Activated naive CD8-positive, alpha-beta T cell treated with anti-CD3 and anti-CD28 coated beads, Interleukin-2, amount 50 U/mL, for 24 hours (primary cell): ENCODE data around the gene GINS2.

Source experiments
- ATAC-seq: fragments of 150-1000 bp; cut with Tn5 transposase; one replicate; pipeline ENCODE4 v1.10.0; 2021
- DNase-seq: peaks from one replicate; pipeline ENCODE4 v3.0.0; 2021
- H3K27ac Mint-ChIP-seq: one replicate; pipeline ENCODE4 v1.8.0; 2021; ENCODE audit warnings: mild to moderate bottlenecking, mixed read lengths
- H3K27me3 Mint-ChIP-seq: one replicate; pipeline ENCODE4 v1.8.0; 2021; ENCODE audit warnings: mixed read lengths
- H3K36me3 Mint-ChIP-seq: one replicate; pipeline ENCODE4 v1.8.0; 2021; ENCODE audit warnings: low read depth, mixed read lengths
- H3K4me1 Mint-ChIP-seq: one replicate; pipeline ENCODE4 v1.8.0; 2021; ENCODE audit warnings: mixed read lengths
- H3K4me3 Mint-ChIP-seq: one replicate; pipeline ENCODE4 v1.8.0; 2021; ENCODE audit warnings: mild to moderate bottlenecking, moderate library complexity, mixed read lengths
- H3K9me3 Mint-ChIP-seq: one replicate; pipeline ENCODE4 v1.8.0; 2021; ENCODE audit warnings: mixed read lengths

GINS2 gene

GRCh38 chr16:85722128-85722893, 33.6 kb upstream of the GINS2 start:
- Mint-ChIP-seq H3K36me3 (no peaks in the 10 kb centered on the region), H3K27me3 (no peaks in the 10 kb centered on the region), H3K4me3 (no peak overlapping the region), H3K9me3 (no peaks in the 10 kb centered on the region), H3K4me1 (peaks cover 3% of the 10 kb centered on the region), H3K27ac (no peak overlapping the region)
- DNase-seq = no peak
- no peak for ATAC-seq

GRCh38 chr16:85720302-85720637, 31.5 kb upstream of the GINS2 start:
- DNase-seq (no peak), ATAC-seq (no peak)
- Mint-ChIP-seq H3K4me1 (peaks cover 11% of the 10 kb centered on the region), H3K27me3 (peaks cover 4% of the 10 kb centered on the region), H3K9me3 (no peaks in the 10 kb centered on the region), H3K36me3 (no peaks in the 10 kb centered on the region), H3K4me3 (no peak overlapping the region), H3K27ac (no peak overlapping the region)

GRCh38 chr16:85719605-85720301, 31.0 kb upstream of the GINS2 start:
- Mint-ChIP-seq H3K4me1 (peaks cover 11% of the 10 kb centered on the region), H3K27me3 (peaks cover 4% of the 10 kb centered on the region), H3K27ac (no peak overlapping the region), H3K36me3 (no peaks in the 10 kb centered on the region), H3K4me3 (no peak overlapping the region), H3K9me3 (no peaks in the 10 kb centered on the region)
- ATAC-seq (no peak), DNase-seq (no peak)

GRCh38 chr16:85718682-85719081, 29.9 kb upstream of the GINS2 start:
- Mint-ChIP-seq H3K36me3 (no peaks in the 10 kb centered on the region), H3K4me3 (no peak overlapping the region), H3K9me3 (no peaks in the 10 kb centered on the region), H3K4me1 (peaks cover 11% of the 10 kb centered on the region), H3K27ac (no peak overlapping the region), H3K27me3 (peaks cover 4% of the 10 kb centered on the region)
- DNase-seq (peak; percentile 21), ATAC-seq (no peak)

GRCh38 chr16:85718153-85718477, 29.4 kb upstream of the GINS2 start:
- no peaks in the 10 kb centered on the region for H3K36me3 Mint-ChIP-seq
- no peak overlapping the region for H3K27ac Mint-ChIP-seq
- no peak for ATAC-seq
- no peak for DNase-seq
- no peaks in the 10 kb centered on the region for H3K9me3 Mint-ChIP-seq
- peaks cover 4% of the 10 kb centered on the region for H3K27me3 Mint-ChIP-seq
- H3K4me3 Mint-ChIP-seq = no peak overlapping the region
- H3K4me1 Mint-ChIP-seq = peaks cover 11% of the 10 kb centered on the region

GRCh38 chr16:85717393-85718152, 28.8 kb upstream of the GINS2 start:
- Mint-ChIP-seq H3K4me1 (peaks cover 11% of the 10 kb centered on the region), H3K9me3 (no peaks in the 10 kb centered on the region)

GRCh38 chr16:85716680-85717038, 27.9 kb upstream of the GINS2 start:
- no peak for ATAC-seq
- peaks cover 11% of the 10 kb centered on the region for H3K4me1 Mint-ChIP-seq
- no peaks in the 10 kb centered on the region for H3K9me3 Mint-ChIP-seq
- H3K27me3 Mint-ChIP-seq = peaks cover 4% of the 10 kb centered on the region
- no peak overlapping the region for H3K4me3 Mint-ChIP-seq
- no peak for DNase-seq
- peaks cover 5% of the 10 kb centered on the region for H3K36me3 Mint-ChIP-seq
- H3K27ac Mint-ChIP-seq = no peak overlapping the region

More at GRCh38 chr16:85717393-85718152, 28.8 kb upstream of the GINS2 start:
- Mint-ChIP-seq H3K4me3 (no peak overlapping the region), H3K36me3 (peaks cover 2% of the 10 kb centered on the region), H3K27me3 (peaks cover 4% of the 10 kb centered on the region), H3K27ac (no peak overlapping the region)
- ATAC-seq = peak; percentile 53
- DNase-seq = peak; percentile 70

- Mint-ChIP-seq H3K27me3 (peaks cover 4% of the 10 kb centered on the region), H3K9me3 (no peaks in the 10 kb centered on the region), H3K4me3 (no peak overlapping the region), H3K4me1 (peaks cover 11% of the 10 kb centered on the region), H3K36me3 (peaks cover 5% of the 10 kb centered on the region), H3K27ac (no peak overlapping the region)
- DNase-seq (no peak), ATAC-seq (no peak)
These were observed 27.4 kb upstream of the GINS2 start for GRCh38 chr16:85716022-85716679.

- ATAC-seq = no peak
These were observed 26.6 kb upstream of the GINS2 start for GRCh38 chr16:85715169-85716021.

GRCh38 chr16:85712801-85713200, 24.0 kb upstream of the GINS2 start:
- Mint-ChIP-seq H3K9me3 (no peaks in the 10 kb centered on the region), H3K4me3 (no peak overlapping the region), H3K27ac (no peak overlapping the region), H3K36me3 (peaks cover 5% of the 10 kb centered on the region), H3K4me1 (peaks cover 9% of the 10 kb centered on the region), H3K27me3 (peaks cover 4% of the 10 kb centered on the region)
- DNase-seq (no peak), ATAC-seq (no peak)

More at GRCh38 chr16:85715169-85716021, 26.6 kb upstream of the GINS2 start:
- Mint-ChIP-seq H3K27ac (no peak overlapping the region), H3K4me3 (no peak overlapping the region), H3K36me3 (peaks cover 5% of the 10 kb centered on the region), H3K9me3 (no peaks in the 10 kb centered on the region), H3K4me1 (peaks cover 11% of the 10 kb centered on the region), H3K27me3 (peaks cover 4% of the 10 kb centered on the region)
- DNase-seq = no peak

GRCh38 chr16:85711982-85712587, 23.3 kb upstream of the GINS2 start:
- peaks cover 5% of the 10 kb centered on the region for H3K36me3 Mint-ChIP-seq
- DNase-seq (no peak), ATAC-seq (no peak)
- peaks cover 8% of the 10 kb centered on the region for H3K4me1 Mint-ChIP-seq
- H3K4me3 Mint-ChIP-seq = no peak overlapping the region
- no peak overlapping the region for H3K27ac Mint-ChIP-seq
- H3K27me3 Mint-ChIP-seq = peaks cover 4% of the 10 kb centered on the region
- no peaks in the 10 kb centered on the region for H3K9me3 Mint-ChIP-seq

- peaks cover 5% of the 10 kb centered on the region for H3K36me3 Mint-ChIP-seq
- H3K27me3 Mint-ChIP-seq = peaks cover 3% of the 10 kb centered on the region
- peaks cover 5% of the 10 kb centered on the region for H3K4me1 Mint-ChIP-seq
- no peaks in the 10 kb centered on the region for H3K9me3 Mint-ChIP-seq
- no peak overlapping the region for H3K4me3 Mint-ChIP-seq
- H3K27ac Mint-ChIP-seq = no peak overlapping the region
- ATAC-seq (no peak), DNase-seq (no peak)
These were observed 22.0 kb upstream of the GINS2 start for GRCh38 chr16:85710732-85711131.

GRCh38 chr16:85709766-85710585, 21.2 kb upstream of the GINS2 start:
- no peak for DNase-seq
- H3K4me1 Mint-ChIP-seq = no peaks in the 10 kb centered on the region
- no peak for ATAC-seq
- no peak overlapping the region for H3K4me3 Mint-ChIP-seq
- no peaks in the 10 kb centered on the region for H3K9me3 Mint-ChIP-seq
- H3K27me3 Mint-ChIP-seq = no peaks in the 10 kb centered on the region
- no peak overlapping the region for H3K27ac Mint-ChIP-seq
- H3K36me3 Mint-ChIP-seq = peaks cover 5% of the 10 kb centered on the region
